Cardiac muscle cell (in vitro differentiated cells and primary cell): Measurements from ENCODE around the gene DELE1. TPM values are rescaled to one million over a fixed set of nuclear protein-coding genes. Genes with fewer than 3 reads are reported as not detected.
A peak's percentile ranks its signal among the peaks of the same experiment; 100 is the strongest.

Experiments used
- DNase-seq, 2 donors: peaks; one replicate each; pipeline versions ENCODE4 v3.0.0 to v3.0.0-alpha.2; 2010 to 2017; ENCODE audit warnings: low read depth in 1 of 2, low spot score in 1 of 2
- H3K27ac ChIP-seq: fragments of 200-600 bp; sonication (generic); 2 replicates; pipeline ENCODE4 v1.5.1; 2016
- H3K27me3 ChIP-seq: fragments of 200-600 bp; sonication (generic); 2 replicates; pipeline ENCODE4 v1.6.0; 2016; ENCODE audit warnings: control low read depth
- H3K36me3 ChIP-seq: fragments of 200-600 bp; sonication (generic); 2 replicates; pipeline ENCODE4 v1.5.1; 2016; ENCODE audit warnings: control low read depth
- H3K4me1 ChIP-seq: fragments of 200-600 bp; sonication (generic); 2 replicates; pipeline ENCODE4 v1.8.1; 2017; ENCODE audit warnings: low read depth, mild to moderate bottlenecking, mixed run types
- H3K4me3 ChIP-seq: fragments of 200-600 bp; sonication (generic); 2 replicates; pipeline ENCODE4 v1.5.1; 2016; ENCODE audit warnings: mild to moderate bottlenecking
- H3K9me3 ChIP-seq: fragments of 200-600 bp; sonication (generic); 2 replicates; pipeline ENCODE4 v1.5.1; 2017; ENCODE audit warnings: low read depth, mild to moderate bottlenecking, control low read depth
- polyA plus RNA-seq: library from polyadenylated mRNA; unstranded; fragments of >200 nt; fragmentation: Nextera tagmentation; extraction: Ambion mirVana; gene quantifications from 2 replicates; pipeline ENCODE4 v1.2.1, GENCODE V29; 2016
- total RNA-seq: library from RNA; depleted of rRNA; stranded (reverse); fragments of >200 nt; gene quantifications from 2 replicates; pipeline ENCODE4 v1.2.3, GENCODE V29; 2016
- TF ChIP-seq, protein P1 (sequence below): IDR thresholded peaks from 2 replicates; pipeline ENCODE4 v1.5.1; 2012; ENCODE audit warnings: low read depth, mild to moderate bottlenecking, low read length

Gene DELE1
- total and polyA plus RNA-seq, 2 experiments from 2014 or later, result 58.1 to 101 TPM

- DNase-seq, result peak in 1 of 2 donors; percentile 17
Measured at GRCh38 chr5:141945511-141946051, 21.9 kb downstream of the DELE1 start.

DNA sequence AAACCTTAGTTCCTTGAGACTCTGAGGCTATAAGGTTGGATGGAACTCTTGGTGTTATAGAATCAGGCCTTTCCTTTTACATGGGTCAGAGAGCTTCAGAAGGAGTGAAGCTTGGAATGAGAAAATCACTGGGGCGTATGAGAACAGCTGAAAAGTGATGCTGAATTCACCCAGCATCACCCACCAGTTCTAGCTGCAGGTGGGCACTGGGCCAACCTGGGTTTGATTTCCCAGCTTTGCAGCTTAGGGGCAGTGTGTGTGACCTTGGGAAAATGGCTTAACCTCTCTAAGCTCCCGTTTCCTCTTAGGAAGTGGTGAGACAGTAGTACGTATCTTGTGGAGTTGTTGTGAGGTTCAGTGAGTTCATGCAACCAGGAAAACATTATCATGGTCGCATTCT, 23.6 kb downstream of the DELE1 start:
- TF ChIP-seq, protein P1, sequence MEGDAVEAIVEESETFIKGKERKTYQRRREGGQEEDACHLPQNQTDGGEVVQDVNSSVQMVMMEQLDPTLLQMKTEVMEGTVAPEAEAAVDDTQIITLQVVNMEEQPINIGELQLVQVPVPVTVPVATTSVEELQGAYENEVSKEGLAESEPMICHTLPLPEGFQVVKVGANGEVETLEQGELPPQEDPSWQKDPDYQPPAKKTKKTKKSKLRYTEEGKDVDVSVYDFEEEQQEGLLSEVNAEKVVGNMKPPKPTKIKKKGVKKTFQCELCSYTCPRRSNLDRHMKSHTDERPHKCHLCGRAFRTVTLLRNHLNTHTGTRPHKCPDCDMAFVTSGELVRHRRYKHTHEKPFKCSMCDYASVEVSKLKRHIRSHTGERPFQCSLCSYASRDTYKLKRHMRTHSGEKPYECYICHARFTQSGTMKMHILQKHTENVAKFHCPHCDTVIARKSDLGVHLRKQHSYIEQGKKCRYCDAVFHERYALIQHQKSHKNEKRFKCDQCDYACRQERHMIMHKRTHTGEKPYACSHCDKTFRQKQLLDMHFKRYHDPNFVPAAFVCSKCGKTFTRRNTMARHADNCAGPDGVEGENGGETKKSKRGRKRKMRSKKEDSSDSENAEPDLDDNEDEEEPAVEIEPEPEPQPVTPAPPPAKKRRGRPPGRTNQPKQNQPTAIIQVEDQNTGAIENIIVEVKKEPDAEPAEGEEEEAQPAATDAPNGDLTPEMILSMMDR, result no peak
- Histone ChIP-seq H3K27me3 (no peaks in the 10 kb centered on the region), H3K36me3 (no peaks in the 10 kb centered on the region), H3K9me3 (no peaks in the 10 kb centered on the region), H3K27ac (no peak overlapping the region), H3K4me1 (no peaks in the 10 kb centered on the region), H3K4me3 (no peak overlapping the region)
- no peak for DNase-seq

More at GRCh38 chr5:141945511-141946051, 21.9 kb downstream of the DELE1 start:
- Histone ChIP-seq H3K4me1 (no peaks in the 10 kb centered on the region), H3K9me3 (no peaks in the 10 kb centered on the region), H3K27me3 (no peaks in the 10 kb centered on the region), H3K4me3 (no peak overlapping the region), H3K27ac (no peak overlapping the region), H3K36me3 (no peaks in the 10 kb centered on the region)
- TF ChIP-seq, protein P1, result no peak

GRCh38 chr5:141948812-141949211, 25.1 kb downstream of the DELE1 start:
- no peaks in the 10 kb centered on the region for H3K9me3 ChIP-seq
- DNase-seq, result no peak
- H3K4me1 ChIP-seq, result no peaks in the 10 kb centered on the region
- TF ChIP-seq, protein P1, result no peak
- no peaks in the 10 kb centered on the region for H3K36me3 ChIP-seq
- H3K27me3 ChIP-seq, result no peaks in the 10 kb centered on the region
- H3K4me3 ChIP-seq, result no peak overlapping the region
- no peak overlapping the region for H3K27ac ChIP-seq

DNA sequence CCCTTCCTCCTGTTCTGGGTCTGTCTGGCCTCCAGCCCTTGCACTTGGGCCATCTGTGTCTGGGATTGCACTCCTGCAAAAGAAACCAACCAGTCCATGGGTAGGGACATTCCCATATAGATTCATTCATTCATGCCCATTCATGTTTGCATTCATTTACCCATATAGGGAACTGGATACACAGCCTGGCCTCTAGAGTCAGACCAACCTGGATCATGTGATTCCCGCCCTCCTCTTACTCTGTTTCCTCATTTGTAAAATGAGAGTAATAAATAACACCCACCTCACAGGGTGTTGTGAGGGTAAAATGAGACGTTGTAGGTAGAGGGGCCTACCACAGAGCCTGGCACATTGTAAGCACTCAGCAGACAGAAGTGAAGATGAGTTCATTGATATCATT, 25.8 kb downstream of the DELE1 start:
- DNase-seq, result no peak
- H3K9me3 ChIP-seq, result no peaks in the 10 kb centered on the region
- TF ChIP-seq, protein P1, result no peak
- H3K36me3 ChIP-seq, result no peaks in the 10 kb centered on the region
- no peaks in the 10 kb centered on the region for H3K4me1 ChIP-seq
- no peak overlapping the region for H3K4me3 ChIP-seq
- H3K27ac ChIP-seq, result no peak overlapping the region
- no peaks in the 10 kb centered on the region for H3K27me3 ChIP-seq

DNA sequence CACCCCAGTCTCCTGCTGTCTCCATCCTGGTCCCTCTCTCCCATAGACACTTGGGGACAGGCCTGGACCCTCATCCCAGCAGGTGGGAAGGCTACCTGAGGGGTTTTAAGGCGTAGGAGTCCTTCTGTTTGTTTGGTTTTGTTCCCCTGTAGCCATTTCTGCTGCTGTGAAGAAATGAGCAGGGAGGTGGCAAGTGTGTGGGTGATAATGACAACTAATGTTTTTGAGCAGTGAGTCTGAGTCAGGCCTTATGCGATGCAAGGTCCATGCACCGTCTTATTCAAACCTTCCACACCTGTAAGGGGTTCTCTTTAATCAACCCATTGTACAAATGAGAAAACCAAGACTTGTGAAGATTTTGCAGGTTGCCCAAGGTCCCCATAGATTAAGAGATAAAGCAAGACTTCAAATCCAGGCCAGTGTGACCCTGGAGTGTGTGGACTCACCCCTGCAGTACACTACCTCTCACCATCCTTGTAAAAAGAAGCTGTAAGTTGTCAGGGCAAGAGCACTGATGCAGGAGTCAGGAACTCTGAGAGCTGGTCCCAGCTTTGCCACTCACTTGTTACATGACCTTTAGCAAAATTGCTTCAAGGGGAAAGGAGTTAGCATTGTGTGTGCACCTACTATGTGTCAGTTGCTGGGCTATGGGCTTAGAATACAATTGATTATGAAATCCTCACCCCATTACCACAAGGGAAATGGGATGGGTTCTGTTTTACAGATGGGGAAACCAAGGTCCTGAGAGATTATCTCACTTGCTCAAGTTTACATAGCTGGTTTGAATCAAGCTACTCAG, 26.7 kb downstream of the DELE1 start:
- Histone ChIP-seq H3K36me3 (no peaks in the 10 kb centered on the region), H3K4me3 (no peak overlapping the region), H3K4me1 (no peaks in the 10 kb centered on the region), H3K27ac (no peak overlapping the region), H3K9me3 (no peaks in the 10 kb centered on the region), H3K27me3 (no peaks in the 10 kb centered on the region)
- TF ChIP-seq, protein P1, result no peak
- DNase-seq, result no peak
